ENCODE data around the gene FRMD3.

Gene FRMD3

GRCh38 chr9:83410701-83411100 is 127.5 kb downstream of the FRMD3 start:
- no peak overlapping the region for H3K27ac ChIP-seq (ENCODE audit: low read length)
- no peak overlapping the region for H3K9ac ChIP-seq (ENCODE audit: low read depth, low read length)
- 0 out of 2 replicates have a peak, but pooled peaks cover 2% of the 10 kb centered on the region for H3K9me3 ChIP-seq (ENCODE audit: insufficient read depth, low read depth, low read length)
- no peaks in the 10 kb centered on the region for H3K4me1 ChIP-seq (ENCODE audit: insufficient read depth, low read length)
- H3K36me3 ChIP-seq (ENCODE audit: insufficient read depth, low read depth, low read length): no peaks in the 10 kb centered on the region
- no peaks in the 10 kb centered on the region for H3K27me3 ChIP-seq (ENCODE audit: insufficient read depth, low read length)
- H3K4me3 ChIP-seq (ENCODE audit: low read length): no peak overlapping the region

GRCh38 chr9:83406921-83407320 is 131.3 kb downstream of the FRMD3 start:
- no peaks in the 10 kb centered on the region for H3K36me3 ChIP-seq (ENCODE audit: insufficient read depth, low read depth, low read length)
- H3K27ac ChIP-seq (ENCODE audit: low read length): no peak overlapping the region
- H3K9ac ChIP-seq (ENCODE audit: low read depth, low read length): no peak overlapping the region
- no peaks in the 10 kb centered on the region for H3K27me3 ChIP-seq (ENCODE audit: insufficient read depth, low read length)
- no peaks in the 10 kb centered on the region for H3K9me3 ChIP-seq (ENCODE audit: insufficient read depth, low read depth, low read length)
- H3K4me3 ChIP-seq (ENCODE audit: low read length): no peak overlapping the region
- no peaks in the 10 kb centered on the region for H3K4me1 ChIP-seq (ENCODE audit: insufficient read depth, low read length)

GRCh38 chr9:83405759-83406158 is 132.4 kb downstream of the FRMD3 start:
- Histone ChIP-seq H3K4me1 (ENCODE audit: insufficient read depth, low read length) (no peaks in the 10 kb centered on the region), H3K36me3 (ENCODE audit: insufficient read depth, low read depth, low read length) (no peaks in the 10 kb centered on the region), H3K9me3 (ENCODE audit: insufficient read depth, low read depth, low read length) (no peaks in the 10 kb centered on the region), H3K27ac (ENCODE audit: low read length) (no peak overlapping the region), H3K27me3 (ENCODE audit: insufficient read depth, low read length) (no peaks in the 10 kb centered on the region), H3K9ac (ENCODE audit: low read depth, low read length) (no peak overlapping the region), H3K4me3 (ENCODE audit: low read length) (no peak overlapping the region)

GRCh38 chr9:83403527-83404238 is 134.5 kb downstream of the FRMD3 start:
- H3K4me1 ChIP-seq (ENCODE audit: insufficient read depth, low read length): no peaks in the 10 kb centered on the region
- no peak overlapping the region for H3K4me3 ChIP-seq (ENCODE audit: low read length)
- no peaks in the 10 kb centered on the region for H3K36me3 ChIP-seq (ENCODE audit: insufficient read depth, low read depth, low read length)
- H3K27ac ChIP-seq (ENCODE audit: low read length): no peak overlapping the region
- H3K27me3 ChIP-seq (ENCODE audit: insufficient read depth, low read length): no peaks in the 10 kb centered on the region
- H3K9me3 ChIP-seq (ENCODE audit: insufficient read depth, low read depth, low read length): no peaks in the 10 kb centered on the region
- no peak overlapping the region for H3K9ac ChIP-seq (ENCODE audit: low read depth, low read length)

- no peak overlapping the region for H3K27ac ChIP-seq (ENCODE audit: low read length)
- no peak overlapping the region for H3K4me3 ChIP-seq (ENCODE audit: low read length)
- no peaks in the 10 kb centered on the region for H3K27me3 ChIP-seq (ENCODE audit: insufficient read depth, low read length)
- H3K9me3 ChIP-seq (ENCODE audit: insufficient read depth, low read depth, low read length): no peaks in the 10 kb centered on the region
- H3K4me1 ChIP-seq (ENCODE audit: insufficient read depth, low read length): no peaks in the 10 kb centered on the region
- no peak overlapping the region for H3K9ac ChIP-seq (ENCODE audit: low read depth, low read length)
- no peaks in the 10 kb centered on the region for H3K36me3 ChIP-seq (ENCODE audit: insufficient read depth, low read depth, low read length)
Measured at GRCh38 chr9:83401328-83401900, 136.8 kb downstream of the FRMD3 start.

GRCh38 chr9:83396813-83397212 is 141.4 kb downstream of the FRMD3 start:
- Histone ChIP-seq H3K27ac (ENCODE audit: low read length) (no peak overlapping the region), H3K4me3 (ENCODE audit: low read length) (no peak overlapping the region), H3K4me1 (ENCODE audit: insufficient read depth, low read length) (no peaks in the 10 kb centered on the region), H3K9me3 (ENCODE audit: insufficient read depth, low read depth, low read length) (no peaks in the 10 kb centered on the region), H3K36me3 (ENCODE audit: insufficient read depth, low read depth, low read length) (no peaks in the 10 kb centered on the region), H3K27me3 (ENCODE audit: insufficient read depth, low read length) (no peaks in the 10 kb centered on the region), H3K9ac (ENCODE audit: low read depth, low read length) (no peak overlapping the region)

GRCh38 chr9:83396342-83396741 is 141.9 kb downstream of the FRMD3 start:
- no peaks in the 10 kb centered on the region for H3K9me3 ChIP-seq (ENCODE audit: insufficient read depth, low read depth, low read length)

GRCh38 chr9:83392228-83392627 is 146.0 kb downstream of the FRMD3 start:
- H3K27me3 ChIP-seq (ENCODE audit: insufficient read depth, low read length): no peaks in the 10 kb centered on the region
- H3K9me3 ChIP-seq (ENCODE audit: insufficient read depth, low read depth, low read length): no peaks in the 10 kb centered on the region
- no peaks in the 10 kb centered on the region for H3K36me3 ChIP-seq (ENCODE audit: insufficient read depth, low read depth, low read length)
- H3K27ac ChIP-seq (ENCODE audit: low read length): no peak overlapping the region
- no peak overlapping the region for H3K4me3 ChIP-seq (ENCODE audit: low read length)
- no peaks in the 10 kb centered on the region for H3K4me1 ChIP-seq (ENCODE audit: insufficient read depth, low read length)
- H3K9ac ChIP-seq (ENCODE audit: low read depth, low read length): no peak overlapping the region

More at GRCh38 chr9:83396342-83396741, 141.9 kb downstream of the FRMD3 start:
- H3K36me3 ChIP-seq (ENCODE audit: insufficient read depth, low read depth, low read length): no peaks in the 10 kb centered on the region
- no peaks in the 10 kb centered on the region for H3K27me3 ChIP-seq (ENCODE audit: insufficient read depth, low read length)
- no peak overlapping the region for H3K27ac ChIP-seq (ENCODE audit: low read length)
- H3K9ac ChIP-seq (ENCODE audit: low read depth, low read length): no peak overlapping the region
- H3K4me1 ChIP-seq (ENCODE audit: insufficient read depth, low read length): no peaks in the 10 kb centered on the region
- H3K4me3 ChIP-seq (ENCODE audit: low read length): no peak overlapping the region

- no peaks in the 10 kb centered on the region for H3K36me3 ChIP-seq (ENCODE audit: insufficient read depth, low read depth, low read length)
- no peak overlapping the region for H3K9ac ChIP-seq (ENCODE audit: low read depth, low read length)
- H3K27ac ChIP-seq (ENCODE audit: low read length): no peak overlapping the region
- no peaks in the 10 kb centered on the region for H3K9me3 ChIP-seq (ENCODE audit: insufficient read depth, low read depth, low read length)
- no peaks in the 10 kb centered on the region for H3K27me3 ChIP-seq (ENCODE audit: insufficient read depth, low read length)
- no peaks in the 10 kb centered on the region for H3K4me1 ChIP-seq (ENCODE audit: insufficient read depth, low read length)
- no peak overlapping the region for H3K4me3 ChIP-seq (ENCODE audit: low read length)
Measured at GRCh38 chr9:83388346-83388745, 149.9 kb downstream of the FRMD3 start.

GRCh38 chr9:83387401-83388185 is 150.6 kb downstream of the FRMD3 start:
- H3K27me3 ChIP-seq (ENCODE audit: insufficient read depth, low read length): no peaks in the 10 kb centered on the region
- no peak overlapping the region for H3K4me3 ChIP-seq (ENCODE audit: low read length)
- no peaks in the 10 kb centered on the region for H3K9me3 ChIP-seq (ENCODE audit: insufficient read depth, low read depth, low read length)
- H3K36me3 ChIP-seq (ENCODE audit: insufficient read depth, low read depth, low read length): no peaks in the 10 kb centered on the region
- H3K9ac ChIP-seq (ENCODE audit: low read depth, low read length): no peak overlapping the region
- H3K27ac ChIP-seq (ENCODE audit: low read length): no peak overlapping the region
- no peaks in the 10 kb centered on the region for H3K4me1 ChIP-seq (ENCODE audit: insufficient read depth, low read length)

- no peaks in the 10 kb centered on the region for H3K9me3 ChIP-seq (ENCODE audit: insufficient read depth, low read depth, low read length)
- H3K4me1 ChIP-seq (ENCODE audit: insufficient read depth, low read length): no peaks in the 10 kb centered on the region
- no peaks in the 10 kb centered on the region for H3K27me3 ChIP-seq (ENCODE audit: insufficient read depth, low read length)
- H3K36me3 ChIP-seq (ENCODE audit: insufficient read depth, low read depth, low read length): no peaks in the 10 kb centered on the region
- no peak overlapping the region for H3K27ac ChIP-seq (ENCODE audit: low read length)
- H3K9ac ChIP-seq (ENCODE audit: low read depth, low read length): no peak overlapping the region
- no peak overlapping the region for H3K4me3 ChIP-seq (ENCODE audit: low read length)
Measured at GRCh38 chr9:83385317-83385716, 152.9 kb downstream of the FRMD3 start.

- H3K27ac ChIP-seq (ENCODE audit: low read length): no peak overlapping the region
- no peaks in the 10 kb centered on the region for H3K9me3 ChIP-seq (ENCODE audit: insufficient read depth, low read depth, low read length)
- H3K4me3 ChIP-seq (ENCODE audit: low read length): no peak overlapping the region
- H3K27me3 ChIP-seq (ENCODE audit: insufficient read depth, low read length): no peaks in the 10 kb centered on the region
- H3K4me1 ChIP-seq (ENCODE audit: insufficient read depth, low read length): no peaks in the 10 kb centered on the region
- no peaks in the 10 kb centered on the region for H3K36me3 ChIP-seq (ENCODE audit: insufficient read depth, low read depth, low read length)
- no peak overlapping the region for H3K9ac ChIP-seq (ENCODE audit: low read depth, low read length)
Measured at GRCh38 chr9:83384214-83384613, 154.0 kb downstream of the FRMD3 start.

All from iPS-20b (cell line).